ENCODE results near the gene IGSF23. TPM values are rescaled to one million over a fixed set of nuclear protein-coding genes. Genes with fewer than 3 reads are reported as not detected.
A peak's percentile ranks its signal among the peaks of the same experiment; 100 is the strongest.
"Not testable (repeated sequence)": the region's sequence is repeated elsewhere in the genome, so short reads cannot be mapped to it uniquely, and the experiment has no call there.

IGSF23 gene
- total and polyA plus RNA-seq, 12 donors: not detected

GRCh38 chr19:44666852-44667556, 53.6 kb downstream of the IGSF23 start:
- Histone ChIP-seq H3K4me1 (replicated peaks in 1 of 2) (peaks cover 0 to under 1% of the 10 kb centered on the region in 2 donors), H3K9me3 (replicated peaks in 1 of 3) (no peaks in the 10 kb centered on the region), H3K36me3 (replicated peaks in 1 of 2) (peaks cover 0 to 7% of the 10 kb centered on the region in 2 donors), H3K27me3 (no peaks in the 10 kb centered on the region), H3K4me3 (no peak overlapping the region), H3K27ac (no peak overlapping the region)
- 84 to 89% (median 86%) methylated on average over 5 to 7 of the region's 7 CpGs for whole genome bisulfite sequencing, 4 donors
- TF ChIP-seq CTCF (IDR thresholded peaks at IDR 0.05): no peak
- TF ChIP-seq POLR2A (IDR thresholded peaks at IDR 0.05): no peak
- intact Hi-C loops (cut with DNase I): no loop called here
- DNase-seq: no peak

GRCh38 chr19:44668985-44669764, 55.8 kb downstream of the IGSF23 start:
- Histone ChIP-seq H3K27ac (no peak overlapping the region), H3K27me3 (no peaks in the 10 kb centered on the region), H3K9me3 (replicated peaks in 1 of 3) (no peaks in the 10 kb centered on the region), H3K36me3 (replicated peaks in 1 of 2) (no peaks in the 10 kb centered on the region), H3K4me1 (replicated peaks in 1 of 2) (no peaks in the 10 kb centered on the region), H3K4me3 (no peak overlapping the region)
- intact Hi-C loops (cut with DNase I): no loop called here
- TF ChIP-seq CTCF (IDR thresholded peaks at IDR 0.05): no peak
- TF ChIP-seq POLR2A (IDR thresholded peaks at IDR 0.05): no peak
- peak in 1 of 7 donors; percentile 36 for DNase-seq
- 58 to 72% (median 62%) methylated on average over 2 of the region's 2 CpGs for whole genome bisulfite sequencing, 4 donors

- H3K4me3 ChIP-seq; H3K9me3 ChIP-seq (replicated peaks in 1 of 3); H3K4me1 ChIP-seq (replicated peaks in 1 of 2); DNase-seq; H3K27ac ChIP-seq; H3K27me3 ChIP-seq; intact Hi-C loops (cut with DNase I); H3K36me3 ChIP-seq (replicated peaks in 1 of 2): not testable (repeated sequence)
- WGBS, 4 donors: 95 to 100% (median 97%) methylated on average over 2 of the region's 2 CpGs
Measured at GRCh38 chr19:44670027-44670426, 56.7 kb downstream of the IGSF23 start.

GRCh38 chr19:44671400-44671799, 58.0 kb downstream of the IGSF23 start, which contains the start of gene CEACAM19:
TSS of gene CEACAM19 (plus strand) at chr19:44671482. CDS start at chr19:44671932, 450 bp downstream.
- Histone ChIP-seq H3K27me3 (no peaks in the 10 kb centered on the region), H3K4me1 (replicated peaks in 1 of 2) (no peaks in the 10 kb centered on the region), H3K9me3 (replicated peaks in 1 of 3) (no peaks in the 10 kb centered on the region), H3K27ac (no peak within 1 kb of the TSS), H3K36me3 (replicated peaks in 1 of 2) (no peaks in the 10 kb centered on the region), H3K4me3 (no peak within 1 kb of the TSS)
- DNase-seq: no peak
- intact Hi-C loops (cut with DNase I): no loop called here
- 73 to 98% (median 84%) methylated on average over 2 of the region's 2 CpGs for WGBS, 4 donors
- TF ChIP-seq POLR2A (IDR thresholded peaks at IDR 0.05) (no peak), CTCF (IDR thresholded peaks at IDR 0.05) (no peak)

All from adrenal gland (tissue), 12 donors.